ACC112 (cell line): ENCODE measurements around the gene OR13C8.
"Not testable (repeated sequence)": the region's sequence is repeated elsewhere in the genome, so short reads cannot be mapped to it uniquely, and the experiment has no call there.

Experiments used
- H2AFZ ChIP-seq: fragments of 200-600 bp; sonication (generic); one replicate; pipeline ENCODE4 v1.6.0; 2017; ENCODE audit warnings: antibody characterized with exemption, low read length; ENCODE audit not compliant: unreplicated experiment
- H3K27ac ChIP-seq: fragments of 200-600 bp; sonication (generic); 2 replicates; pipeline ENCODE4 v1.5.1; 2014; ENCODE audit warnings: low read depth, mild to moderate bottlenecking, antibody characterized with exemption, low read length, moderate library complexity
- H3K27me3 ChIP-seq: fragments of 200-600 bp; sonication (generic); 2 replicates; pipeline ENCODE4 v1.6.1; 2014; ENCODE audit warnings: mild to moderate bottlenecking, antibody characterized with exemption, low read length, moderate library complexity, mixed read lengths; ENCODE audit not compliant: insufficient read depth
- H3K36me3 ChIP-seq: fragments of 200-600 bp; sonication (generic); 2 replicates; pipeline ENCODE4 v1.6.1; 2016; ENCODE audit warnings: mild to moderate bottlenecking, antibody characterized with exemption, low read length, moderate library complexity, mixed read lengths; ENCODE audit not compliant: insufficient read depth
- H3K4me1 ChIP-seq: fragments of 200-600 bp; sonication (generic); one replicate; pipeline ENCODE4 v1.6.1; 2016; ENCODE audit warnings: low read length, mixed read lengths; ENCODE audit not compliant: insufficient read depth, unreplicated experiment, control insufficient read depth
- H3K4me3 ChIP-seq: fragments of 200-600 bp; sonication (generic); 2 replicates; pipeline ENCODE4 v1.5.1; 2014; ENCODE audit warnings: mild to moderate bottlenecking, low read depth, low read length
- H3K79me2 ChIP-seq: fragments of 200-600 bp; sonication (generic); one replicate; pipeline ENCODE4 v1.6.0; 2016; ENCODE audit warnings: low read length; ENCODE audit not compliant: control insufficient read depth, unreplicated experiment, insufficient read depth

OR13C8 gene, protein sequence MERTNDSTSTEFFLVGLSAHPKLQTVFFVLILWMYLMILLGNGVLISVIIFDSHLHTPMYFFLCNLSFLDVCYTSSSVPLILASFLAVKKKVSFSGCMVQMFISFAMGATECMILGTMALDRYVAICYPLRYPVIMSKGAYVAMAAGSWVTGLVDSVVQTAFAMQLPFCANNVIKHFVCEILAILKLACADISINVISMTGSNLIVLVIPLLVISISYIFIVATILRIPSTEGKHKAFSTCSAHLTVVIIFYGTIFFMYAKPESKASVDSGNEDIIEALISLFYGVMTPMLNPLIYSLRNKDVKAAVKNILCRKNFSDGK

GRCh38 chr9:104568868-104569267 lies at the start of gene OR13C8:
Gene OR13C8, plus strand, starts transcription at chr9:104569168. Its CDS starts 0 bp downstream, at chr9:104569168.
- no peak within 1 kb of the TSS for H3K4me3 ChIP-seq
- H2AFZ ChIP-seq: no peak within 1 kb of the TSS
- H3K79me2 ChIP-seq: no peaks in the 10 kb centered on the region

DNA sequence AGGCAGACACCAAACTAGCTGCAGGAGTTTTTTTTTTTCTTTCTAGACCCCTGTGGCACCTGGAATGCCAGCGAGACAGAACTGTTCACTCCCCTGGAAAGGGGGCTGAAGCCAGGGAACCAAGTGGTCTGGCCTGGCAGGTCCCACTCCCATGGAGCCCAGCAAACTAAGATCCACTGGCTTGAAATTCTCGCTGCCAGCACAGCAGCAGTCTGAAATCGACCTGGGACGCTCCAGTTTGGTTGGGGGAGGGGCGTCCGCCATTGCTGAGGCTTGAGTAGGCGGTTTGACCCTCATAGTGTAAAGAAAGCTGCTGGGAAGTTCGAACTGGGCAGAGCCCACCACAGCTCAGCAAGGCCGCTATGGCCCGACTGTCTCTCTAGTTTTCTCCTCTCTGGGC lies 48.7 kb upstream of the OR13C8 start:
- H3K4me3 ChIP-seq, H3K4me1 ChIP-seq, H3K36me3 ChIP-seq, H3K27me3 ChIP-seq, H3K27ac ChIP-seq, H2AFZ ChIP-seq, H3K79me2 ChIP-seq: not testable (repeated sequence)

More at GRCh38 chr9:104568868-104569267, at the start of gene OR13C8:
- H3K27ac ChIP-seq: no peak within 1 kb of the TSS
- H3K27me3 ChIP-seq: 0 out of 2 replicates have a peak, but pooled peaks cover 4% of the 10 kb centered on the region
- no peaks in the 10 kb centered on the region for H3K4me1 ChIP-seq
- H3K36me3 ChIP-seq: no peaks in the 10 kb centered on the region

GRCh38 chr9:104527109-104527508 lies 41.9 kb upstream of the OR13C8 start, which contains the start of gene OR13C4:
Gene OR13C4, minus strand, starts transcription at chr9:104527209. Its CDS starts 0 bp downstream, at chr9:104527209.
- Histone ChIP-seq H3K4me1 (no peaks in the 10 kb centered on the region), H3K79me2 (no peaks in the 10 kb centered on the region), H3K27ac (no peak within 1 kb of the TSS), H3K36me3 (no peaks in the 10 kb centered on the region), H3K27me3 (peaks cover 16% of the 10 kb centered on the region; the same call in 1 of the 2 replicates), H2AFZ (no peak within 1 kb of the TSS), H3K4me3 (no peak within 1 kb of the TSS)

GRCh38 chr9:104536756-104537155 lies 32.2 kb upstream of the OR13C8 start, which contains the start of gene OR13C3:
Gene OR13C3, minus strand, starts transcription at chr9:104536856. Its CDS starts 133 bp downstream, at chr9:104536723.
- no peaks in the 10 kb centered on the region for H3K4me1 ChIP-seq
- no peaks in the 10 kb centered on the region for H3K36me3 ChIP-seq
- H3K4me3 ChIP-seq: no peak within 1 kb of the TSS
- no peak within 1 kb of the TSS for H2AFZ ChIP-seq
- H3K27me3 ChIP-seq: 0 out of 2 replicates have a peak, but pooled peaks cover 9% of the 10 kb centered on the region
- no peak within 1 kb of the TSS for H3K27ac ChIP-seq
- no peaks in the 10 kb centered on the region for H3K79me2 ChIP-seq

- Histone ChIP-seq H2AFZ (no peak overlapping the region), H3K4me3 (no peak overlapping the region), H3K27ac (no peak overlapping the region), H3K79me2 (no peaks in the 10 kb centered on the region), H3K4me1 (no peaks in the 10 kb centered on the region), H3K36me3 (no peaks in the 10 kb centered on the region), H3K27me3 (0 out of 2 replicates have a peak, but pooled peaks cover 9% of the 10 kb centered on the region)
Observed at GRCh38 chr9:104539275-104539674, 29.7 kb upstream of the OR13C8 start.

- Histone ChIP-seq H3K27me3 (no peaks in the 10 kb centered on the region), H3K36me3 (no peaks in the 10 kb centered on the region), H3K79me2 (no peaks in the 10 kb centered on the region), H3K4me1 (no peaks in the 10 kb centered on the region), H3K4me3 (no peak overlapping the region), H3K27ac (no peak overlapping the region), H2AFZ (peak overlapping the region; percentile 55)
Observed at GRCh38 chr9:104544644-104545043, 24.3 kb upstream of the OR13C8 start.

- no peaks in the 10 kb centered on the region for H3K27me3 ChIP-seq
- H2AFZ ChIP-seq: no peak overlapping the region
- H3K79me2 ChIP-seq: no peaks in the 10 kb centered on the region
- H3K27ac ChIP-seq: no peak overlapping the region
- H3K4me1 ChIP-seq: no peaks in the 10 kb centered on the region
- H3K36me3 ChIP-seq: no peaks in the 10 kb centered on the region
- H3K4me3 ChIP-seq: no peak overlapping the region
Observed at GRCh38 chr9:104553261-104553660, 15.7 kb upstream of the OR13C8 start.

DNA sequence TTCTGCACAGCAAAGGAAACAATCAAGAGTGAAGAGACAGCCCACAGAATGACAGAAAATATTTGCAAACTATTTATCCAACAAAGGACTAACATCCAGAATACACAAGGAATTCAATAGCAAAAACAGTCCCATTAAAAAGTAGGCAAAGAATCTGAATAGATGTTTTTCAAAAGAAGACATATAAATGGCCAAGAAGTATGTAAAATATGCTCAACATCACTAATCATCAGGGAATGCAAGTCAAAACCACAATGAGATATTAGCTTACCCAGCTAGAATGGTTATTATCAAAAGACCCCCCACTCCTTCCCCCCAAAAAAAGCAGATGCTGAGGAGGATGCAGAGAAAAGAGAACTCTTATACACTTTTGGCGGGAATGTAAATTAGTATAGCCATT lies 13.4 kb upstream of the OR13C8 start:
- H3K79me2 ChIP-seq: no peaks in the 10 kb centered on the region
- H2AFZ ChIP-seq: no peak overlapping the region
- H3K36me3 ChIP-seq: no peaks in the 10 kb centered on the region
- no peak overlapping the region for H3K4me3 ChIP-seq
- H3K27me3 ChIP-seq: no peaks in the 10 kb centered on the region
- no peak overlapping the region for H3K27ac ChIP-seq
- no peaks in the 10 kb centered on the region for H3K4me1 ChIP-seq

- no peak overlapping the region for H3K4me3 ChIP-seq
- no peaks in the 10 kb centered on the region for H3K27me3 ChIP-seq
- H3K36me3 ChIP-seq: no peaks in the 10 kb centered on the region
- no peak overlapping the region for H2AFZ ChIP-seq
- no peaks in the 10 kb centered on the region for H3K79me2 ChIP-seq
- no peak overlapping the region for H3K27ac ChIP-seq
- H3K4me1 ChIP-seq: no peaks in the 10 kb centered on the region
Observed at GRCh38 chr9:104556830-104557634, 11.9 kb upstream of the OR13C8 start.

GRCh38 chr9:104564358-104564757 lies 4.6 kb upstream of the OR13C8 start:
- Histone ChIP-seq H3K79me2 (no peaks in the 10 kb centered on the region), H3K36me3 (no peaks in the 10 kb centered on the region), H3K27ac (no peak overlapping the region), H3K4me1 (no peaks in the 10 kb centered on the region), H3K4me3 (no peak overlapping the region), H2AFZ (no peak overlapping the region), H3K27me3 (no peaks in the 10 kb centered on the region)
